Endodermal cell (in vitro differentiated cells): Measurements from ENCODE around the gene AMIGO1. TPM values are rescaled to one million over a fixed set of nuclear protein-coding genes. Genes with fewer than 3 reads are reported as not detected.

Experiments used
- DNase-seq: peaks from one replicate; pipeline ENCODE4 v3.0.0-alpha.2; 2017
- H3K27ac ChIP-seq: 2 replicates; pipeline ENCODE4 v1.5.1; 2013; ENCODE audit warnings: mild to moderate bottlenecking, low read depth, low read length, moderate library complexity
- H3K27me3 ChIP-seq: 2 replicates; pipeline ENCODE4 v1.6.1; 2013; ENCODE audit warnings: mild to moderate bottlenecking, low read length, moderate library complexity; ENCODE audit not compliant: insufficient read depth, control insufficient read depth, poor library complexity, severe bottlenecking
- H3K36me3 ChIP-seq: 2 replicates; pipeline ENCODE4 v1.7.0; 2013; ENCODE audit warnings: mild to moderate bottlenecking, low read length, moderate library complexity; ENCODE audit not compliant: control insufficient read depth, insufficient read depth
- H3K4me1 ChIP-seq: one replicate; pipeline ENCODE4 v1.7.0; 2013; ENCODE audit warnings: low read length; ENCODE audit not compliant: control insufficient read depth, insufficient read depth
- H3K4me3 ChIP-seq: 2 replicates; pipeline ENCODE4 v1.5.1; 2013; ENCODE audit warnings: mild to moderate bottlenecking, low read length, moderate library complexity
- H3K9ac ChIP-seq: 2 replicates; pipeline ENCODE4 v1.6.1; 2013; ENCODE audit warnings: mild to moderate bottlenecking, low read length, moderate library complexity; ENCODE audit not compliant: poor library complexity, severe bottlenecking; ENCODE audit errors: extremely low read depth
- H3K9me3 ChIP-seq: 2 replicates; pipeline ENCODE4 v1.6.1; 2013; ENCODE audit warnings: mild to moderate bottlenecking, low read length, moderate library complexity; ENCODE audit not compliant: control insufficient read depth
- H3K27ac Mint-ChIP-seq: 2 replicates; pipeline ENCODE4 v1.8.0; 2020; ENCODE audit warnings: mixed read lengths
- H3K27me3 Mint-ChIP-seq: 2 replicates; pipeline ENCODE4 v1.8.0; 2021; ENCODE audit warnings: mild to moderate bottlenecking, mixed read lengths; ENCODE audit not compliant: insufficient read depth
- H3K36me3 Mint-ChIP-seq: 2 replicates; pipeline ENCODE4 v1.8.0; 2020; ENCODE audit warnings: low read depth, mixed read lengths
- H3K4me1 Mint-ChIP-seq: 2 replicates; pipeline ENCODE4 v1.8.0; 2020; ENCODE audit warnings: mixed read lengths
- H3K4me3 Mint-ChIP-seq: 2 replicates; pipeline ENCODE4 v1.8.0; 2020; ENCODE audit warnings: mild to moderate bottlenecking, moderate library complexity, mixed read lengths
- H3K9me3 Mint-ChIP-seq: 2 replicates; pipeline ENCODE4 v1.8.0; 2020; ENCODE audit warnings: mild to moderate bottlenecking, mixed read lengths
- CTCF ChIP-seq: fragments of 200-600 bp; sonication (generic); conservative IDR thresholded peaks from 2 replicates; pipeline ENCODE4 v1.5.0; 2021; ENCODE audit warnings: antibody characterized with exemption, mild to moderate bottlenecking
- WGBS, 2 experiments: methylation state at CpG; one replicate each; pipeline versions ENCODE4 v1.1.5 to v1.1.7; 2013; ENCODE audit warnings: missing lambda C conversion rate in 2 of 2, mixed read lengths in 1 of 2; ENCODE audit not compliant: insufficient coverage in 1 of 2, insufficient read length in 1 of 2; 5-methylcytosine and 5-hydroxymethylcytosine counted together
- total RNA-seq, 2 donors: library from RNA; stranded (reverse); fragmentation: NEBNext Ultra II Directional in 1 of 2; extraction: Animal tissue kit (Norgen Biotek cat#: 25700) in 1 of 2; gene quantifications; 2 replicates in 1 of 2; 3 replicates in 1 of 2; pipeline ENCODE4 v1.2.1, GENCODE V29; 2021

AMIGO1 gene
- total RNA-seq, 2 donors from 2014 or later = 2.4 to 2.7 TPM

- DNase-seq = no peak
- H3K4me3 Mint-ChIP-seq = no peak overlapping the region
- H3K27ac ChIP-seq = no peak overlapping the region
- H3K27me3 ChIP-seq = peaks cover 27% of the 10 kb centered on the region
- H3K4me1 ChIP-seq = no peaks in the 10 kb centered on the region
- H3K27ac Mint-ChIP-seq = no peak overlapping the region
- H3K4me1 Mint-ChIP-seq = peaks cover 13% of the 10 kb centered on the region
- no peak overlapping the region for H3K9ac ChIP-seq
- H3K4me3 ChIP-seq = no peak overlapping the region
- WGBS, 2 experiments = 83 to 100% methylated on average over 1 of the region's 1 CpG
- TF ChIP-seq CTCF = no peak
- H3K36me3 Mint-ChIP-seq = no peaks in the 10 kb centered on the region
- H3K9me3 Mint-ChIP-seq = no peaks in the 10 kb centered on the region
- no peaks in the 10 kb centered on the region for H3K36me3 ChIP-seq
- H3K9me3 ChIP-seq = no peaks in the 10 kb centered on the region
- peaks cover 31% of the 10 kb centered on the region for H3K27me3 Mint-ChIP-seq
Measured at GRCh38 chr1:109504974-109505373, 4.6 kb downstream of the AMIGO1 start.

- WGBS, 2 experiments = 90 to 97% methylated on average over 4 to 5 of the region's 5 CpGs
- Histone ChIP-seq H3K36me3 (no peaks in the 10 kb centered on the region), H3K9ac (no peak overlapping the region), H3K27ac (no peak overlapping the region), H3K27me3 (peaks cover 22% of the 10 kb centered on the region), H3K4me3 (no peak overlapping the region), H3K9me3 (no peaks in the 10 kb centered on the region), H3K4me1 (no peaks in the 10 kb centered on the region)
- H3K36me3 Mint-ChIP-seq = no peaks in the 10 kb centered on the region
- H3K4me3 Mint-ChIP-seq = no peak overlapping the region
- H3K4me1 Mint-ChIP-seq = peaks cover 8% of the 10 kb centered on the region
- H3K27ac Mint-ChIP-seq = no peak overlapping the region
- no peak for TF ChIP-seq CTCF
- no peak for DNase-seq
- peaks cover 25% of the 10 kb centered on the region for H3K27me3 Mint-ChIP-seq
- H3K9me3 Mint-ChIP-seq = no peaks in the 10 kb centered on the region
Measured at GRCh38 chr1:109503935-109504334, 5.6 kb downstream of the AMIGO1 start.

- TF ChIP-seq CTCF = no peak
- WGBS, 2 experiments = 90 to 91% methylated on average over 2 to 3 of the region's 3 CpGs
- no peak overlapping the region for H3K9ac ChIP-seq
- Mint-ChIP-seq H3K4me3 (no peak overlapping the region), H3K27ac (no peak overlapping the region), H3K9me3 (no peaks in the 10 kb centered on the region), H3K4me1 (peaks cover 18% of the 10 kb centered on the region), H3K36me3 (no peaks in the 10 kb centered on the region), H3K27me3 (peaks cover 10% of the 10 kb centered on the region)
- H3K9me3 ChIP-seq = no peaks in the 10 kb centered on the region
- no peak overlapping the region for H3K4me3 ChIP-seq
- no peak overlapping the region for H3K27ac ChIP-seq
- H3K36me3 ChIP-seq = no peaks in the 10 kb centered on the region
- peaks cover 2% of the 10 kb centered on the region for H3K4me1 ChIP-seq
- no peak for DNase-seq
- H3K27me3 ChIP-seq = peaks cover 9% of the 10 kb centered on the region
Measured at GRCh38 chr1:109502364-109502851, 7.1 kb downstream of the AMIGO1 start.
